HEK293 (cell line): ENCODE results near the gene ZBTB44.
A peak's percentile ranks its signal among the peaks of the same experiment; 100 is the strongest.

ENCODE experiments used
- CTCF ChIA-PET: fragments of 350-600 bp; formaldehyde crosslinking; extraction: SDS; loops from one replicate; lab custom pipeline; 2021; ENCODE audit warnings: antibody characterized with exemption; lab: Yijun Ruan, JAX
- POLR2A ChIA-PET: fragments of 300-600 bp; formaldehyde crosslinking; extraction: SDS; loops from one replicate; lab custom pipeline; 2020; ENCODE audit warnings: antibody characterized with exemption, inconsistent platforms; lab: Yijun Ruan, JAX
- H3K27ac ChIP-seq: fragments of 200-500 bp; sonication (Bioruptor generic); 2 replicates; pipeline ENCODE4 v1.5.1; 2014; ENCODE audit warnings: low read depth, low read length, control low read depth, inconsistent platforms; ENCODE audit errors: extremely low read depth
- H3K36me3 ChIP-seq, 2 experiments: fragments of 200-500 bp in 1 of 2; sonication (Bioruptor generic) in 1 of 2; 1 replicate in 1 of 2; 2 replicates in 1 of 2; pipeline ENCODE4 v1.5.1; 2014 to 2017; ENCODE audit warnings: inconsistent platforms in 2 of 2, low read length in 2 of 2; ENCODE audit not compliant: control insufficient read depth in 2 of 2, insufficient read depth in 1 of 2
- H3K4me1 ChIP-seq: fragments of 200-500 bp; sonication (Bioruptor generic); 2 replicates; pipeline ENCODE4 v1.5.1; 2014; ENCODE audit warnings: mild to moderate bottlenecking, low read length, inconsistent platforms; ENCODE audit not compliant: control insufficient read depth, insufficient read depth
- H3K4me3 ChIP-seq: 2 replicates; pipeline ENCODE4 v1.5.1; 2011; ENCODE audit warnings: low read depth, mild to moderate bottlenecking, control low read depth, low read length, moderate library complexity
- H3K9me3 ChIP-seq: fragments of 200-500 bp; sonication (Bioruptor generic); 2 replicates; pipeline ENCODE4 v1.5.1; 2014; ENCODE audit warnings: low read depth, low read length, inconsistent platforms; ENCODE audit not compliant: control insufficient read depth, insufficient read depth
- BCL6B ChIP-seq: fragments of 450-650 bp; formaldehyde crosslinking; IDR thresholded peaks from 2 replicates; pipeline ENCODE4 v1.5.1; 2017; ENCODE audit warnings: missing biosample characterization, missing genetic modification characterization
- CTCF ChIP-seq: fragments of 450-650 bp; formaldehyde crosslinking; IDR thresholded peaks from 2 replicates; pipeline ENCODE4 v1.5.1; 2016; ENCODE audit warnings: missing biosample characterization, missing genetic modification characterization
- MZF1 ChIP-seq: fragments of 450-650 bp; formaldehyde crosslinking; IDR thresholded peaks from 2 replicates; pipeline ENCODE4 v1.5.1; 2017; ENCODE audit warnings: missing biosample characterization, missing genetic modification characterization, borderline replicate concordance
- PRDM4 ChIP-seq: fragments of 450-650 bp; formaldehyde crosslinking; IDR thresholded peaks from 2 replicates; pipeline ENCODE4 v1.5.1; 2017; ENCODE audit warnings: missing biosample characterization, missing genetic modification characterization
- SALL2 ChIP-seq: fragments of 450-650 bp; formaldehyde crosslinking; IDR thresholded peaks from 2 replicates; pipeline ENCODE4 v1.5.0; 2017; ENCODE audit warnings: missing biosample characterization, mild to moderate bottlenecking, missing genetic modification characterization, borderline replicate concordance
- ZBTB1 ChIP-seq: fragments of 450-650 bp; formaldehyde crosslinking; IDR thresholded peaks from 2 replicates; pipeline ENCODE4 v1.5.1; 2016; ENCODE audit warnings: missing biosample characterization, missing genetic modification characterization
- ZBTB21 ChIP-seq: fragments of 450-650 bp; formaldehyde crosslinking; IDR thresholded peaks from 2 replicates; pipeline ENCODE4 v1.5.1; 2017; ENCODE audit warnings: missing biosample characterization, missing genetic modification characterization
- ZBTB44 ChIP-seq: fragments of 450-650 bp; IDR thresholded peaks from 2 replicates; pipeline ENCODE4 v1.5.1; 2018; ENCODE audit warnings: missing biosample characterization, mild to moderate bottlenecking, missing genetic modification characterization
- ZNF114 ChIP-seq: fragments of 450-650 bp; formaldehyde crosslinking; IDR thresholded peaks from 2 replicates; pipeline ENCODE4 v1.5.0; 2017; ENCODE audit warnings: missing biosample characterization, missing genetic modification characterization
- ZNF19 ChIP-seq: fragments of 450-650 bp; formaldehyde crosslinking; IDR thresholded peaks from 2 replicates; pipeline ENCODE4; 2016; ENCODE audit warnings: missing biosample characterization, missing genetic modification characterization, low read depth
- ZNF2 ChIP-seq: fragments of 450-650 bp; formaldehyde crosslinking; IDR thresholded peaks from 2 replicates; pipeline ENCODE4 v1.5.1; 2016; ENCODE audit warnings: missing biosample characterization, missing genetic modification characterization
- ZNF239 ChIP-seq: fragments of 450-650 bp; formaldehyde crosslinking; IDR thresholded peaks from 2 replicates; pipeline ENCODE4 v1.5.1; 2016; ENCODE audit warnings: missing biosample characterization, missing genetic modification characterization
- ZNF391 ChIP-seq: fragments of 450-650 bp; formaldehyde crosslinking; IDR thresholded peaks from 2 replicates; pipeline ENCODE4 v1.5.1; 2016; ENCODE audit warnings: low read depth, missing biosample characterization, missing genetic modification characterization, borderline replicate concordance
- ZNF510 ChIP-seq: fragments of 450-650 bp; formaldehyde crosslinking; IDR thresholded peaks from 2 replicates; pipeline ENCODE4 v1.5.1; 2018; ENCODE audit warnings: mild to moderate bottlenecking, missing genetic modification characterization, missing biosample characterization; ENCODE audit not compliant: insufficient replicate concordance
- ZNF514 ChIP-seq: fragments of 450-650 bp; formaldehyde crosslinking; IDR thresholded peaks from 2 replicates; pipeline ENCODE4 v1.5.1; 2016; ENCODE audit warnings: missing biosample characterization, missing genetic modification characterization

ZBTB44 gene

GRCh38 chr11:130249371-130249770 is 65.3 kb downstream of the ZBTB44 start:
- no peak overlapping the region for H3K4me3 ChIP-seq
- no peaks in the 10 kb centered on the region; a peak in 1 of 3 replicates for H3K36me3 ChIP-seq

GRCh38 chr11:130247319-130247718 is 67.4 kb downstream of the ZBTB44 start:
- TF ChIP-seq ZNF391 (tag by site-specific recombination) (no peak), BCL6B (tag by site-specific recombination) (peak; percentile 67; the same call in 1 of the 2 replicates), PRDM4 (tag by site-specific recombination) (peak; percentile 79)
- Histone ChIP-seq H3K4me1 (peaks cover 5% of the 10 kb centered on the region; the same call in 1 of the 2 replicates), H3K27ac (no peak overlapping the region), H3K4me3 (no peak overlapping the region), H3K36me3 (no peaks in the 10 kb centered on the region; a peak in 1 of 3 replicates), H3K9me3 (no peaks in the 10 kb centered on the region)
- POLR2A ChIA-PET = no interaction called here
- CTCF ChIA-PET = no interaction called here

More at GRCh38 chr11:130249371-130249770, 65.3 kb downstream of the ZBTB44 start:
- Histone ChIP-seq H3K27ac (no peak overlapping the region), H3K4me1 (peaks cover 5% of the 10 kb centered on the region; the same call in 1 of the 2 replicates), H3K9me3 (no peaks in the 10 kb centered on the region)
- CTCF ChIA-PET = no interaction called here
- POLR2A ChIA-PET = no interaction called here
- TF ChIP-seq CTCF (tag by site-specific recombination) = no peak
- TF ChIP-seq ZBTB21 (tag by site-specific recombination) = no peak
- no peak for TF ChIP-seq ZNF391 (tag by site-specific recombination)
- no peak for TF ChIP-seq MZF1 (tag by site-specific recombination)
- TF ChIP-seq SALL2 (tag by site-specific recombination) = no peak
- no peak for TF ChIP-seq ZNF514 (tag by site-specific recombination)
- no peak for TF ChIP-seq ZNF510 (tag by site-specific recombination)
- no peak for TF ChIP-seq ZNF239 (tag by site-specific recombination)
- no peak for TF ChIP-seq ZBTB44 (tag by site-specific recombination)
- TF ChIP-seq ZNF114 (tag by site-specific recombination) = no peak
- TF ChIP-seq ZNF2 (tag by site-specific recombination) = no peak
- no peak for TF ChIP-seq ZNF19 (tag by site-specific recombination)
- no peak for TF ChIP-seq ZBTB1
